GM18502 (cell line): ENCODE results near the gene FMNL2.
"Not testable (repeated sequence)": the region's sequence is repeated elsewhere in the genome, so short reads cannot be mapped to it uniquely, and the experiment has no call there.

Experiments
- ATAC-seq: cut with Tn5 transposase; IDR thresholded peaks from one replicate; pipeline ENCODE4 v1.9.1; 2021; ENCODE audit warnings: mild to moderate bottlenecking; ENCODE audit not compliant: unreplicated experiment, poor library complexity

Gene FMNL2

GRCh38 chr2:152509772-152510491, 175.0 kb downstream of the FMNL2 start:
- no peak for ATAC-seq

GRCh38 chr2:152510621-152511020, 175.6 kb downstream of the FMNL2 start:
- ATAC-seq = no peak

DNA sequence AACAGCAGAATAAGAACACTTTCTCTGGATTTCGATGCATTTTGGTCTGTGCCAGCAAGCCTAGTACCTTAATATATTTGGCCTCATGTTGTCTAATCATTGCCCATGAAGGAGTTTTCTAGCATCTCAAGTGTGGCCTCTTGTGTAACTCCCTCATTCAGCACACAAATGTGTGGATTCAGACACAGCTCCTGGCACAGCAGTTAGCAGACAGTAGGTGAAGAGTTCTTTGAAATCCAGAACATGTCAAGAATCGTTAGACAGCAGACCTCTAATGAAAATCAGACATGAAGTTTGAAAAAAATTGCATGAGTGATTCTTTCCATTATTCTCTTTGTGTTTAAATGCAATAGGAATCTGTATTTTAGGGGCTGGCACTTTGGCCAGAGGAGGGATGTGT, 177.0 kb downstream of the FMNL2 start:
- ATAC-seq = no peak

- no peak for ATAC-seq
Observed at GRCh38 chr2:152513029-152513428, 178.1 kb downstream of the FMNL2 start.

DNA sequence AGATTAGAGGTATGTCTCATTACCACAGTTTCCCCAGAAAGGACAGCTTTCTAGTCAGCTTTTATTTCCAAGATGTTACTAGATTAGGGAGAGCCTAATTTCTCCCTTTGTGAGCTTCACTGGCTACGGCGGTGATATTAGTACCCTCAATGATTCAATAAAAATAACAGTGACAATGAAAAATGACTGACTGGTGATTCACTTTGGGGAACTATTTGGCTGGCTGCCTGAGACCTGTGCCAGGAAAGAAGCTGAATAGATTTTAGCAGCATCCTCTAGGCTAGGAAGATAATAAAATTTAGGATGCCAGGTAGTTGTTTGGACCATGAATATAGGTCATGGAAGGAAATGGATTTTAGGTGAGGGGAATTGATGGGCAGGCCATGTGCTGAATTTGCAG, 178.7 kb downstream of the FMNL2 start:
- ATAC-seq = no peak

DNA sequence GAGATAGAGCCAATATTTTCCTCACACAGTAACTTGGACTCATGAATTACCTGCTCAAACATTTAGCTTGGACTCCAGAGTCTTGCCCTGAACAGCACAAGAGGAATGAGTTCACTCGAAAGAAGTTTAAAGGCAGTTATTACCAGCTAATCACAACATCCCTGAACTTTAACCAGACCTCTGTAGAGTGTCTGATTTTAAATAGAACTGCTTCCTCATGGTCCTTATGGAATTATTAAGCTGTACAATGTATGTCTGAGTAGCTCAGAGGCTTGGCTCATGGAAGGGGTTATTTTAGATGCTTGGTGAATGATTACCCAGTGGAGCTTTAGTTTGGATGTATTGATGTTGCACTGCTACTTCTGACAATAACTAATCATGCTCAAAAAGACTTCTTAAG, 183.1 kb downstream of the FMNL2 start:
- ATAC-seq = no peak

GRCh38 chr2:152518641-152519580, 183.9 kb downstream of the FMNL2 start:
- no peak for ATAC-seq

DNA sequence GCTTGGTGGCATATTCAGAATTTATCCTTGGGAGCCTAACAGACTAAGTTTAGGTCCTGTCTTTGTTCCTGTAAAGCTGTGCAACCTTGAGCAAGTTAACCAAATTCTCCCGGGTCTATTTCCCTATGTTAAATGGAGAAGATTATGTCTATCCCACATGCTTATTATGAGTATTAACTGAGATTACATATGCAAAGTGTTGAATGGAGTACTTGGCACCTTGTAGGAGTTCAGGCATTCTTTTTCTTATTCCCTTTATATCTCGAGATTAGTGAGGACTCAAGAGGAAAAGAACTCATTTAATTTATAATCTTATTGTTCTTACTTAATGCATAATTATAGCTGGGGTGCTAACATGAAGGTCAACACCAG, 184.6 kb downstream of the FMNL2 start:
- ATAC-seq = no peak

GRCh38 chr2:152520759-152521158, 185.8 kb downstream of the FMNL2 start:
- ATAC-seq = no peak

GRCh38 chr2:152522446-152522845, 187.5 kb downstream of the FMNL2 start:
- ATAC-seq = not testable (repeated sequence)

DNA sequence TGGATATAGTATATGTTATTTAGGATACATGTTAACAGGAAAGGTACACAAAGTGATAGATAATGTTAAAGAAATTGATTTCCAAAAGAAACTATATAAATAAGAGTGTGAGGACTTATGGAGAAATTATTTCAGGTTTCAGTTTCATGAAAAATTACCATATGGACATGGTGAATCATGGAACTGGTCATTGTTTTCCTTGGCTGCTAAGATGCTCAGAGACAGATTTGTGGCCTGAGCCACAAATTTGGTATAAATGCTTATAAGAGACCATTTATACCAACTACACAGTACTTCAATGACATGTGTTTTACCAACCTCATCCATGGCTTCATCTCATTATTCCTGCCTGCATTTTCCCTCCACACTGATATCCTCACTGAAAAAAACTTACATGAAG, 188.1 kb downstream of the FMNL2 start:
- no peak for ATAC-seq

DNA sequence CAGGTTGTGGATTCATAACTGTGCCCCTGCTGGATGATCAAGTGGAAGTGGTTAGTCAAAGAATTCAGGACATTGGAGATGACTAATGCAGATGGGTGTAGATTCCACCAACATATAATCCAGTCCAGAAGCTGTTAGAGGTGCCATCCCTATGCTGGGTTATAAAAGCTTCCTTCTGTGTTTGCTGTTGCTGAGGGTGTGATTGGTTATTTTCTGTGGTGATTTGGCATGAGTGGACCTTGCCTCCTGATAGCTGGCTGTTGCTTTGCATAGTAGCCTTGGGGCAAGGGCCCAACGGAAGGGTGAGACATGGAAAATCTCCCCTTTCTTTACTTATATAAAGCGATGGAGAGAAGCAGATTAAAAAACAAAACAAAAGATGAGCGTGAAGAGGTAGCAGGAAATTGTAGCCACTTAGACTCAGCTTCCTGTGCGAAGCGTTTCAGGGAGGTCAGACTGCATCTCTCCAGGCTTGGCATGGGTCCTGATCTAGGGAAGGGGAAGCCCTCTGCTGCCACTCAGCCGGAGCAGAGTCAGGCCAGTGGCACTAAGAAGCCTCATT, 190.4 kb downstream of the FMNL2 start:
- ATAC-seq = no peak

GRCh38 chr2:152529420-152530115, 194.6 kb downstream of the FMNL2 start:
- ATAC-seq = no peak

GRCh38 chr2:152532241-152532640, 197.3 kb downstream of the FMNL2 start:
- ATAC-seq = no peak

- ATAC-seq = no peak
Observed at GRCh38 chr2:152534460-152535135, 199.6 kb downstream of the FMNL2 start.

- ATAC-seq = no peak
Observed at GRCh38 chr2:152537081-152537651, 202.2 kb downstream of the FMNL2 start.

GRCh38 chr2:152539424-152539823, 204.4 kb downstream of the FMNL2 start:
- ATAC-seq = no peak

DNA sequence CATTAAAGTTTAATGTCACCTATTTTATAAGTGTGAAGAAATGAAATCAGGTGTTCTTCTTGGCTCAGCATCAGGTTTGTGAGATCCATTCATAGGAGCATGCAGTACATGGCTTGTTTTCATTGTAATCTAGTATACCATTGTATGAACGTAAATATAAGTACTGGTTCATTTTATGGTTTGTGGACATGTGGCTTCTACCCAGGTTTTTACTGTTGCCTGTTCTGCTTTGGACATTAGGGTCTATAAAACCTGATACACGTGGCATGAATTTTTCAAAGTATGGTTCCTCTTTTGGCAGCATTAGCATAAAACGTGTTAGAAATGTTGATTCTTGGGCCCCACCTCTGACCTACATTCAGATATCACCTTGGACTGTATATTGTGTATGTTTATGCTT, 206.7 kb downstream of the FMNL2 start:
- no peak for ATAC-seq

- peak; percentile 67 for ATAC-seq
Observed at GRCh38 chr2:152542337-152542994, 207.5 kb downstream of the FMNL2 start.
